HG03378 (cell line): ENCODE data around the gene NDUFA13.
"Not testable (repeated sequence)": the region's sequence is repeated elsewhere in the genome, so short reads cannot be mapped to it uniquely, and the experiment has no call there.

Experiments used
- ATAC-seq: cut with Tn5 transposase; IDR thresholded peaks from one replicate; pipeline ENCODE4 v1.9.1; 2021; ENCODE audit warnings: mild to moderate bottlenecking, moderate library complexity; ENCODE audit not compliant: unreplicated experiment

NDUFA13 gene

DNA sequence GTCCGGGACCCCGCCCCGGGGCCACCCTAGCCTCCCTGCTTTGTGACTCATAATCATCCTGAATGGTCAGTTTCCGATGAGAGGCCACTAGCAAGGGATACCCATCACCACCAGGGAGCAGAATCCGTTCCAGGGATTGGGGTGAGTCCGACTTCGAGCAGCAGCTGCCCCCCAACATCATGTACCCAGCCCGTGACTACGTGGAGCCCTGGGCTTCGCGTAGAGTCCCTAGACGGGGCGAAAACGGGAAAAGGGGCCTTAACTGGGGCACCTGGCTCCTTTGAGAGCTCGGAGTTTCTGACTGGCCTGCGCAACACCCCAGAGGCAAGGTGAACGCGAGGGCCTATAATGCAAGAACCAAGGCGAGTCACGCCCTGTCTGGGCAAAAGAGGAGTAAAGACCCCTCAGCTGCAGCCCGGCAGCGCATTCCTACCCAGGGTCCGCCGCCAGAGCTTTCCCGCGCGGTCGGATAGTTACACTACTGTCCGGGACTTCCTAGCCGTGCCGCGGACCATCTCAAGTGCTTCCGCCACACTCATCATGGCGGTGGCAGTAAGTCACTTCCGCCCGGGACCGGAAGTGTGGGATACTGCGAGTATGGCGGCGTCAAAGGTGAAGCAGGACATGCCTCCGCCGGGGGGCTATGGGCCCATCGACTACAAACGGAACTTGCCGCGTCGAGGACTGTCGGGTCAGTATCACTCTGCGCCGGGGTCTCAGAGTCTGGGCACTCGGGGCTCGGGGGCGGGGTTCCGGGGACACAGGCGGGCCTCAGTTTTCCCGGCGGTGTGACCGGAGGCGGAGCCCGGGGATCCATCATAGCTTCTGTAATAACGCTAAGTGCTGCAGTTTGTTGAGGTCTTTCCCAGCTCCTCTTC, at the start of gene NDUFA13:
TSS of gene NDUFA13 (plus strand) at position 584 of the 878 bp plus-strand sequence. CDS start at position 598, 14 bp downstream.
- ATAC-seq, result peak; percentile 77

DNA sequence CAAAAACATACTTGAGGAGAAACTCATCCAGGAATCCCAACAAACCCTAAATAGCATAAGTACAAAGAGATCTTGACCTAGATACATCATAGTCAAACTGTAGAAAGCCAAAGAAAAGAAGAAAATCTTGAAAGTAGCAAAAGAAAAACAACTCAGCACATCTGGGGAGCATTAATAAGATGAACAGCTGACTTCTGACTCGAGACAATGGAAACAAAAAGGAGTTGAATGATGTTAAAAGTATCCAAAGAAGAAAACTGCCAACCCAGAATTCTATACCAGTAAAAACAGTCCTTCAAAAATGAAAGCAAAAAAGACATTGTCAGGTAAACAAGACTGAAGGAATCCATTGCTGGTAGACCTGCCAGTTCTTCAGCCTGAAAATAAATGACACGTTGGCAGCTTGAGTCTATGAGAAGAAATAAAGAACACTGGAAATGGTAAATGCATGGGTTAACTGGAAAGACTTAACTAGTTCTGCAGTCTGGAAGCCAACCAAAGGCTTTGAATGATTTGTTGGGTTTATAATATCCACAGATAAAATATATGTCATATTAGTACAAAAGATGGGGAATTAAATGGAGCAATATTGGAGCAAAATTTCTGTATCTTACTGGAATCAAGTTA, 47.5 kb upstream of the NDUFA13 start:
- ATAC-seq, result no peak

DNA sequence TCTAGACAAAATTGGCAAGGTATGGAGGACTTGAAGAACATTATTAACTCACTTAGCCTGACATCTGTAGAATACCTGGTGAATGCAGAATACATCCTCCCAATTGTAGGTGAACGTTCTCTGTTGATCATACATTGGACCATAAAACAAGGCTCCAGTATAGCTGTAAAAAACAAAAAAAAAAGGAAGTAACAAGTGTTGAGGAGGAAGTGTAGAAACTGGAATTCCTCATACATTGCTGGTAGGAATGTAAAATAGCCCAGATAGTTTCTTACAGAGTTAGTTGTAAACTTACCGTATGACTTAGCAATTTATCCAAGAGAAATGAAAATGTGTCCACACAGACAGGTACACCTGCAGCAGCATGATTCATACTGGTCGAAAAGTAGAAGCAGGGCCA, 45.4 kb upstream of the NDUFA13 start:
- no peak for ATAC-seq

DNA sequence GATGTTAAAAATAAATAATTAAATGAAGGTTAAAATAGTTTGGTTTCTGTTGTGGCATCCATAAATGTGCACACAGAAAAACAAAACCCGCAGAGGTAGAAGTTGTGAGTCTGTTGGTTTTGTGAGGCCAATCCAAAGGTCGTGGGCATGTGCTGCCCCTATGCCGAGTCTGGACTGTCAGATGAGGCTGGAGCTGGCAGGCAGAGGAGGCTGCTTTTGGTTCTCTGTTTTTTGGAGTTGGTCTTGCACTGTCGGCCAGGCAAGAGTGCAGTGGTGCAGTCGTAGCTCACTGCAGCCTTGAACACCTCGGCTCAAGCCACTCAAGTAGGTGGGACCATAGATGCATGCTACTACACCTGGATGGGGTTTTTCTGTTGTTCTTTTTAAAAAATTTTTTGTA, 44.3 kb upstream of the NDUFA13 start:
- ATAC-seq, result no peak

DNA sequence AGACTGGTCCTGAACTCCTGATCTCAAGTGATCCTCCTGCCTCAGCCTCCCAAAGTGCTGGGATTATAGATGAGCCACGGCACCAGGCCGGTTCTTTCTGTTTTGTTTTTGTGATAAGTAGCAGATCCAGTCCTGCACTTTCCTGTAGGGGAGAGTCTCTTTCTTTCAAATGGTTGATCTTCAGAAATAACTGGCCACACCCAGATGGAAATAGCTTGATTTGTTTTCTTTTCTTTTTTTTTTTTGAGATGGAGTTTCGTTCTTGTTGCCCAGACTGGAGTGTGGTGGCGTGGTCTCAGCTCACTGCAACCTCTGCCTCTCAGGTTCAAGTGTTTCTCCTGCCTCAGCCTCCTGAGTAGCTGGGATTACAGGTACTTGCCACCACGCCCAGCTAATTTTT, 43.9 kb upstream of the NDUFA13 start:
- ATAC-seq, result not testable (repeated sequence)

DNA sequence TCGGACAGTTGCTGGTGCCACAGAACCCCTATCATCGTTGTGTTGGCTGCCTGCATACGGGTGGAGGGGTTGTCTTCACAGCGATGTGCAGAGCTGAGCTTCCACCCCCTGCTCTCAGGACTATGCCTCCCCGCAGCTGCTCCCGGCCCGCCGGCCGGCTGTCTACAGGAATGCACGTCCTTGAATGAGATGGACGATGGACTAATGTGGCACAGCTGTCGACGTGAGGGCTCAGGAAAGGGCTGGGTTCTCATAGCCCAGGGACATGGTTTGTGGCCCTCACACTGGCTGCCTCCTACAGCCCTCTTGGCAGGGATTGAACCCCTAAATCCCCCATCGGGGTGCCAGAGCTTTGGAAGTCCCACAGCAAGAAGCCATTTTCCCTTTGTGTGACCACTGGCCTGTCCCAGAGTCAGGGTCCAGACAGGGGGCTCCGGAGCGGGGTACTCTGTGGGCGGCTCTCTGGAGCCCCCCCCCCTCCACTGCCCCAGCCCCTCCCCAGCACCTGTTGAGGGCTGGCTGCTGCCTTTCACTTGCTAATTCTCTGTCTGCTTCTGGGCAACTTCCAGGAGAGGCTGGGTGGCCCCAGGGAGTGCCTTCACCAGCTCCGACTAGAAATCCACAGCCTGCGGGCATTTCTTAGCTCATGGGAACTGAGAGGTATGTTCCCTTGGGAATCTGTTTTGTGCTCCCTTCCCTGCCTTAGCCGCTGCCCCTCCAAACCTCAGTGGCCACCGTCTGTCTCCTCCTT, 40.8 kb upstream of the NDUFA13 start:
- no peak for ATAC-seq

DNA sequence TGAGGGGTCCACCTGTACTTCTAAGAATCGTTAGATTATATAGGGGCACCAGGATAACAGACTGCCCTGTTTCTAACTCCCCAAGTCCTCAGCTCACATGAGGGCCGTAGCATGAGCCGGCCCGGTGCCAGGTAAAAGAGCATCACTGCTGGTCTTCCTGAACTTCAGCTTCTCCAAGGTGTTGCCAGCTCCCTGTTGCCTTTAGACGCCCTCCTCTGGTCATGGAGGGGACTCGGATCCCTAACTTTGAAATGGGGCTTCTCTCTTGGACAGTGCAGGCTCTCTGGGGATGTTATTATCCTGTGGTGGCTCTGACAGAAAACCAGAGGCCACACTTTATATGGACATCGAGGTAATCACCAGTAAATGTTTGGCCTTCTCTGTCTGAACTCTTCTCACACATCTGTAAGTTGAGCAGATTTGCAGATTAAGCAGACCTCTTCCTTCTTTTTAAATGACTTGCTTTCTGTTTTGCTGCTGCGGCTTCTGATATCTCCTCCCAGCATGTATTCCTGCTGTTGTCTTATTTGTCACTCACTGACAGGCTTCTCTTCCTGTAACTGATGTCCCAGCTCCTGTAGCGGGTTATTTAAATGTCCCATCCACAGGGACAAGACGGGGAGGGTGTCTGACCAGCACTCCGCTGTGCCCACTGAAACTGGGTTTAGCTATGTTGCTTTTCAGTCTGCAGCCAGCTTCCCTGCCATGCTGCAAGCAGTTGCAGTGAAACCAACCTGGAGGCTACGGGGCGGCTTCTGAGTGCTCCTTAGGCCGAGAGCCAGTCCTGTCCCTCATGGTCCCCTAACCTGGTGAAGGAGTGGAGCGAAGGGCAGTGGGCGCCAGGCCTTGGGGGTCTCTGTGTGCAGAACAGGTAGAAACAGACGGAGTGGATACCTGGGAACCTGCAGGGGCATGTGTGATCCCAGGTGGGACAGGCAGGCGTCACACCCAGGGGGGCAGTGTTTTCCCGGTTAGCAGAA, 39.9 kb upstream of the NDUFA13 start:
- no peak for ATAC-seq

DNA sequence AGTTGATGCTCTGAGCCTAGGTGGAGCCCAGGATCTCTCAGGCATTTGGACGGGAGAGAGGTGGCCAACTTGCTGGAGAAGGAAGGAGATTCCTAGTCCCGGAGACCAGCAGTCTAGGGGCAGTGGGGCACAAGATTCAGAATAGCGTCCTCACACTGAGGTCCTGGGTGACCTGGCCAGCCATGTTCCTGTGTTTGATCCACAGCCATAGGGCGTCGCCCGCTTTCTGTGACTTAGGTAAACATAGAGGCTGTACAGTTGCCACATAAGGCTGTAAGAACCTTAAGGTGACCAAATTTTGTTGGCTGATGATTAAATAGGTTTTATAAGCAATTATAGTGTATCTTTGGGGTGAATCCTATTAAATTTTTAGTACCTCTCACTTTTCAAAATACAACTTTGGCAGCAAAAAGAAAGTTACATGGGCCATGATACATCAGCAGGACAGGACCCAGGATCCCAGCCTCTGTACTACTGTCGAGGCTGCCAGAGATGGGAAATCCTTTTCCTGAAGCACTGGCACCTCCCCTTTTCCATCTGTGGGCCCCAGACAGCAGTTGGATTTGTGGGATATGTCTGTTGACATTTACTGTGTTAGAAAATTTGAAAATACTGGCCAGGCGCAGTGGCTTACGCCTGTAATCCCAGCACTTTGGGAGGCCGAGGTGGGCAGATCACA, 38.2 kb upstream of the NDUFA13 start:
- ATAC-seq, result no peak

DNA sequence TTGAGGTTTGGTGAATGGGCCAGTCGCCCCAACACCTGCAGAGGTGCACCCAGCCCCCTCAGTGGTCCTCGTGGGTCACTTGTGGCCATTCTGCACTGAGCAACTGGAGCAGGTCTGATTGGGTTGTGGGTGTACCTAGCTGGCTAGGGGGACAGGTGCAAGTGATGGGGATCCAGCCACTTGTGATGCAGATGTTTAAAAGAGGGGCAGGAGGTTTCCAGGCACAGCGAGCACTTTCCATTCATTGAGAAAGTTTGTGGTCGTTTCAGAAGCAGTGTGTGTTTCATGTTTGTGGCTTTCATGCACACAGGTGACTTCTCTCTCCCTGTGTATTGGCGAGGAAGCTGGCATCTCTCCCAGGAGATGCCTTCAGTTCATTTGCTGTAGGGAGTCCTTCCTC, 35.3 kb upstream of the NDUFA13 start:
- no peak for ATAC-seq

DNA sequence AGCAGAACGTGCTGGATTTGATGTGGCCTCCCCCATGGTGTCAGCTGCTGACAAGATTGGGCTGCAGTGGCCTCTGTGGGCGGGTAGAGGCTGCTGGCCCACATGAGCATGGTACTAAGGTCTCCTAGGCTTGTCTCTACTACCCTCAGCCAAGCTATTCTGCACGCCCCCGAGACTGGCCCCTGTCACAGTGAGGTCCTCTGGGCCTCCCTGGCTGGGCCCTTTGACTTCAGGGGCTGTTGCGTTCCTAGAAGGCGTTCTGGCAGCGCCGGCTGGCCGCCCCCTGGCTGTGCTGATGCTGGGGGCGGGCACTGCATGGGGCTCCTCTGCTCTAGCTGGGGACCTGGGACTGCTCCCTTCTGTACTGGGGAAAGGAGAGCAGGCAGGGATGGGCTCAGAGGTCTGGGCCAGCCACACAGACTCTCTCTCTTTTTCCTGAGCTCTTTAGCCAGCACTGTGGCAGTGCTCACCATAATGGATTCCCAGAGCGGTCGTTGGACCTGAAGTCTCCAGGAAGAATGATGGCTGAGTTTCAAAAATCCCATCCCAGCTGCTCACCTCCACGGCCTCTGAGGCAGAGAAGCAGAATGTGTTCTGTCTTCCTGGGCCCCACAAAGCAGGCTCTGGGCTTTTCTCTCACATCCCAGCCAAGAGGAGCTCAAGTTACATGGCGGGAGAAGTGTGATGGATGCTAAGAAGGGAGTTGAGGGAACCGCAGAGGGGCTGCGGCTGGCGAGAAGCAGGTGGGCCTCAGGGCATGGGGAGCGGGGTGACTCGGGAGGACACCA, 33.0 kb upstream of the NDUFA13 start:
- no peak for ATAC-seq

DNA sequence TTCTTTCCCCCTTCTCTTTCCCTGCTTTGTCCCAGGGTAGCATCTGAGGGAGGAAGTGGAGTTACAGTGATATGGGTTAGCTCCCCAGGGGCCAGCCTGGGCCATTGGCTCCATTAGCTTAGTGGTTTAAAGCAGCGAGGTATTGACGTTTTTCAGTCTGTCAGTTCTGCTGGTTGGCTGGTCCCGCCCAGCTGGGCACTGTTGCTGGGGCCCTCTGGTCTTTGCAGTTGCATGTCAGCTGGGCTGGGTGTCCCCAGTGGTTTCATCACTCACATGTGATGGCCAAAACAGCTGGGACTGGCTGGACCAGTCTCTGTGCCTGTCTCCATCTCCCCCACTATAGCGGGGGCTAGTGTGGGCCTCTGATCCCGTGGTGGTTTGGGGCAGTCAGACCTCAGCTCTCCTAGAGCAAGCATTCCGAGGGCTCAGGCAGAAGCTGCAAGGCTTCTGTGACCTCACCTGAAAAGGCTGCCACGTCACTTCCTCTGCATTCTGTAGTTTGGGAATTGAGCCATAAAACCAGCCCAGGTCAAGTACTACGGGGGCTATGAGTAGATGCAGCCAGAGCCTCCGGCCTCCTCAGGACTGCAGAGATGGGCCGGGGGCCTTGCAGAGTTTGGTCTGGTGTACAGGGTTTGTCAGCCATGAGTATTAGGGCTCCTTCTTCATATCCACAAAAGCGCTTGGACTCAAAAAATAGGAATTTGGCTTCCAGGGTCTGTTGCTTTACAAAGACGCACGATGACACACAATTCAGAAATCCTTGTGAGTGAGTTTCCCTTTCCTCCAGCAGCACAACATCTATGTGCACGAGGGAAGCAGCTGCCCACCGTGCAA, 30.6 kb upstream of the NDUFA13 start:
- no peak for ATAC-seq

DNA sequence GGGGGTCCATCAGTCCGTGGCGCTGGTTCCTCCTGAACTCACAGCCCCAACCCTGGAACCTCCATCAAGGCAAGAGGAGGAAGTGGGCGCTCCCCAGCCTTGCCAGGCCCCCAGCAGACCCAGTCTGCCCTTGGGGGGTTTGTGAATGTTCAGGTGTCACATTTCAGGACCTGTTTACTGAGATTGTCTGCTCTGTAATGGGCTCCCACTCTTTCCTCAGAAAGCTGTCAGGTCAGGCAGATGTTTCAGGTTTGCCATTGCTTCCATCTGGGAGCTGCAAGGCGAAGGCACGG, 30.1 kb upstream of the NDUFA13 start:
- no peak for ATAC-seq

DNA sequence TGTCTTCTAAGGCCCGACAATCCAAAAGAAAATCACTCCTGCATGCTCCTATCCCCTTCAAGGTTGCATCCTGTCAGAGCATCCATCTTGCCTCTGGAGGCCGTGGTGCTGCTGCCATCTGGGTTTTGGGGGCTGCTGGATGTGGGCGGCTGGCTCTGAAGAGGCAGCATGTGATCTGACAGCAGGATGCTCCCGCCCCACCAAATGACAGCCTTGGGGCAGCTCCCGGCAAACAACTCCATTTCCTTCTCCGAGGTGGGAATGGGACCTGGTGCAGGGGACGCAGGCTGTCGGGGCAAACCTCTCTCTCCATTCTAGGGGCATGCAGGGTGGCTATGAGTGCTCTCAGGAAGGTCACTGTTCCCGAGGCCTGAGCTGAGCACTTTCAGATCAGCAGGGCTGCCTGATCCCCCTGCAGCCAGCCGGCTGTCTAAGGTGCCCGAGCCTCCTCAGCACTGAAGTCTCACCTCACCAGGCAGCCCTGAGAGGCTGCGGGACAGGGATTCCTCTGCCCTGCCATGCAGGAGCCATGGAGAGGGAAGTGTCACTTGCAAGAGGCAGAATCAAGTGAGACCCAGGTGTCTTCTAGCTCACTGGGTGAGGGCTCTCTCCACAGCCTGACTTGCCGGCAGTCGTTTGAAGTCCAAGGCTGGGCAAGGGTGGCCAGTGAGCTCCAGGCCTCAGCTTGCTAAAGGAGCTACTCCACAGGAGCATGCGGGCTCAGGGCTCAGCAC, 29.5 kb upstream of the NDUFA13 start:
- no peak for ATAC-seq

DNA sequence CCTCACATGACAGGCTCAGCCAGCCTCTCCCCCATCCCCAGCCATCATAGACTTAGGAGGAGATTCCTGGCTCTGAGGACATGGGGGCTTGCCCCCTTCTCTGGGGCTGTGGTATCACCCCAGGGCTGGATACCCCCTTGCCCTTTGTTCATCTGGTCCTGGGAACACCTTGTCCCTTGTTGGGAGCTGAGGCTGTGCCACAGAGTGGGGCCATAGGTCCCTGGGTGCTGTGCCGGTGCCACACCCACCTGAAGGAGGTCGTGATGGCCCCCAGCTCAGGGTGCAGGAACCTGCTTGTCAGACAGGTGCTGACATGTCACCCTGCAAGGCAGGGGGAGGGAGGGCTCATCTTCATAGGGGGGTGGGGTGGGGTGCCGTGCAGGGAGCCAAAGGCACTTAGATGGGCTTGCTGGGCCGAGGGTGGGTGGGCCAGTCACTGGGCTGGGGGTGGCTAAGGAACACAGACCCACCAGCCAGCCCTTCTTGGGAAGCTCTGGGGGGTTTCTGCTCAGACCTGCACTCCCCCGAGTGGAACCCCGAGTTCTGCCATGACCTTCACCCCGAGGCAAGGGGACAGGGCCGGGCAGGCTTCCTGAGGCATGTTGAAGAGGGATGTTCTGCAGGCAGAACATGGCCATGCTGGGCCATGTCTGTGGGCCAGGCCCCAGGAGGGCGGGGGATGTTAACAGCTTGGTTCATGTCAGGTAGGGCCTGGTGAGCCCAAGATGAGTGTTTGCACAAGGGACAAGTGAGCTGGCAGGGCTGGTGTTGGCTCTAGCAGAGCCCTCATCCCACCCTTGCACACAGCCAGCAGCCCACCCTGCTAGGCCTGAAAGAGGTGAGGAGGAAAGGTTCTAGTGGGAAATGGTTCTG, 28.7 kb upstream of the NDUFA13 start:
- no peak for ATAC-seq

DNA sequence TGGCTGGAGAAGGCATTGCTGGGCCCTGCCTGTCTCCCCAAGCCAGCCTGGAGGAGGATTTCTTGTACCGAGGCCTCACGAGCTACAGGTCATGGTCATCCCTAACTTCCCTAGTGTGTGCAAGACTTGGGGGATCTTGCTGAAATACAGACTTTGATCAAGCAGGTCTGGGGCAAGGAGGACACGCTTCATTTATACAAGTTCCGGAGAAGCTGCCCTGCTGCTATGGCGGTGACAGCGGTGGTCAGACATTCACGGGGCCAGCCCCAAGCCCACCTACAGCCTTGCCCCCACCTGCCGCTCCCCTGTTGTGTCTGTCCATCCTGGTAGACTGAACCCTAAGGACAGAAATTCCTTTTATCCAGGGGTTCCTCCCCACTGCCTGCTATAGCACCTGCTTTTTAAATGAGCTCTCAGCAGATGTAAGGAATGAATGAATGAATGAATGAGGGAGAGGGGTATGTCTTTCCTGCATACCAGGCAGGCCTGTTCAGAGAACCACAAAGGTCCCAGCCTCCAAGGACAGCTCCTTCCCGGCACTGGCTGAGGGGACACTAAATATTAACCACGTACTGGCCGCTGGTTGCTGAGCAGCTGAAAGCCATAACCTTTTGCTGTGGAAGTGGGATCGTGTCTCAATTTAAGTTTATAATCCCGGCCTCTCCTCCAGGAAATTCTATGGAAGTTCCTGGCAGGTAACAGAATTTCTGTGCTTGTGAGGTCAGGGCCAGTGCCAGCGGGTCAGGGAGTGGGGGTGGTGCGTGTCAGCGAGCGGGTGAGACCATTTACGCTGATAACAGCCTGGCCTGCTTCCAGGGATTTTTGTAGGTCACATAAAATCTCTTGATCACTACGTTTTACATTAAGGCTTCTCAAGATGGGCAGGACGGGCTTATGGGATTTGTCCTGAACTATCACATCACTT, 27.8 kb upstream of the NDUFA13 start:
- ATAC-seq, result no peak
